Adrenal gland (tissue), 12 donors: ENCODE results near the gene FERMT3. TPM values are rescaled to one million over a fixed set of nuclear protein-coding genes. Genes with fewer than 3 reads are reported as not detected.

Experiments
- DNase-seq, 7 donors: peaks; one replicate each; pipeline ENCODE4 v3.0.0-alpha.2; 2019 to 2020
- H3K27ac ChIP-seq, 5 donors: fragments of 200-600 bp; sonication (generic) in 4 of 5; 1 replicate in 3 of 5; 2 replicates in 2 of 5; pipeline versions ENCODE4 v1.5.1 to v1.8.0; 2016 to 2020; ENCODE audit warnings: mild to moderate bottlenecking in 1 of 5
- H3K27me3 ChIP-seq: fragments of 200-600 bp; 2 replicates; pipeline ENCODE4 v1.8.0; 2021
- H3K36me3 ChIP-seq, 2 donors: fragments of 200-600 bp; replicated peaks in 1 of 2; 1 replicate in 1 of 2; 2 replicates in 1 of 2; pipeline versions ENCODE4 v1.5.1 to v1.8.0; 2018 to 2022
- H3K4me1 ChIP-seq, 2 donors: fragments of 200-600 bp; replicated peaks in 1 of 2; 1 replicate in 1 of 2; 2 replicates in 1 of 2; pipeline versions ENCODE4 v1.5.1 to v1.8.0; 2018 to 2021
- H3K4me3 ChIP-seq, 4 donors: fragments of 200-600 bp; sonication (generic) in 3 of 4; one replicate each; pipeline ENCODE4 v1.5.1; 2016 to 2018
- H3K9me3 ChIP-seq, 3 donors: fragments of 200-600 bp; sonication (generic) in 1 of 3; replicated peaks in 1 of 3; 1 replicate in 2 of 3; 2 replicates in 1 of 3; pipeline versions ENCODE4 v1.5.1 to v1.8.0; 2016 to 2021
- POLR2A ChIP-seq, 2 donors: fragments of 450-650 bp; IDR thresholded peaks; one replicate each; pipeline ENCODE4 v1.6.1; 2017; ENCODE audit warnings: antibody characterized with exemption in 2 of 2, mild to moderate bottlenecking in 2 of 2, moderate library complexity in 1 of 2
- WGBS, 4 donors: extraction: QIAGEN DNeasy Blood & Tissue Kit in 2 of 4; methylation state at CpG; one replicate each; pipeline versions ENCODE4 v1.1.5 to v1.1.7; 2013 to 2017; 5-methylcytosine and 5-hydroxymethylcytosine counted together
- intact Hi-C, 2 donors: fragments of 100-400 bp; cut with DNase I; formaldehyde crosslinking; loops; one replicate each; pipeline versions ENCODE4 v1.14.1 to v1.15.0; 2022 to 2023
- polyA plus RNA-seq, 3 donors: library from polyadenylated mRNA; stranded (reverse); fragments of 200-250 nt in 2 of 3; fragments of 350-450 nt in 1 of 3; fragmentation: Illumina TruSeq in 1 of 3; extraction: RNeasy Lipid Tissue Mini Kit (QIAGEN cat#74804) in 1 of 3; gene quantifications; one replicate each; pipeline ENCODE4 v1.2.3, GENCODE V29; 2013 to 2014
- total RNA-seq, 9 donors: library from RNA; depleted of rRNA in 4 of 9; stranded (reverse); fragments of >200 nt in 4 of 9; fragments of 120-200 nt in 1 of 9; fragmentation: NEBNext Ultra II Directional in 1 of 9; extraction: Animal tissue kit (Norgen Biotek cat#: 25700) in 1 of 9; gene quantifications; one replicate each; pipeline versions ENCODE4 v1.1.0 to v1.2.4, GENCODE V29; 2013 to 2023
- TF ChIP-seq, protein P1 (sequence below), 6 experiments: fragments of 450-650 bp in 4 of 6; fragments of 200-600 bp in 2 of 6; sonication (generic) in 1 of 6; IDR thresholded peaks; 1 replicate in 5 of 6; 2 replicates in 1 of 6; pipeline versions ENCODE4 v1.5.1 to v1.8.0; 2016 to 2021; ENCODE audit warnings: antibody characterized with exemption in 6 of 6, mild to moderate bottlenecking in 2 of 6, moderate library complexity in 1 of 6
- donor health status: healthy with polysubstance abuse.
- donor health status: Bipolar disorder and iron deficiency.
- donor health status: DM: yes; HTN: yes; CAD: no.
- donor health status: DM: no; HTN: no; CAD: no.
- donor health status: DM: no; HTN: no; CAD: no.
- donor health status: DM: yes; HTN: yes; CAD: no.

The FERMT3 gene
- total and polyA plus RNA-seq, 12 donors = 3.2 to 77.0 (median 33.7) TPM

DNA sequence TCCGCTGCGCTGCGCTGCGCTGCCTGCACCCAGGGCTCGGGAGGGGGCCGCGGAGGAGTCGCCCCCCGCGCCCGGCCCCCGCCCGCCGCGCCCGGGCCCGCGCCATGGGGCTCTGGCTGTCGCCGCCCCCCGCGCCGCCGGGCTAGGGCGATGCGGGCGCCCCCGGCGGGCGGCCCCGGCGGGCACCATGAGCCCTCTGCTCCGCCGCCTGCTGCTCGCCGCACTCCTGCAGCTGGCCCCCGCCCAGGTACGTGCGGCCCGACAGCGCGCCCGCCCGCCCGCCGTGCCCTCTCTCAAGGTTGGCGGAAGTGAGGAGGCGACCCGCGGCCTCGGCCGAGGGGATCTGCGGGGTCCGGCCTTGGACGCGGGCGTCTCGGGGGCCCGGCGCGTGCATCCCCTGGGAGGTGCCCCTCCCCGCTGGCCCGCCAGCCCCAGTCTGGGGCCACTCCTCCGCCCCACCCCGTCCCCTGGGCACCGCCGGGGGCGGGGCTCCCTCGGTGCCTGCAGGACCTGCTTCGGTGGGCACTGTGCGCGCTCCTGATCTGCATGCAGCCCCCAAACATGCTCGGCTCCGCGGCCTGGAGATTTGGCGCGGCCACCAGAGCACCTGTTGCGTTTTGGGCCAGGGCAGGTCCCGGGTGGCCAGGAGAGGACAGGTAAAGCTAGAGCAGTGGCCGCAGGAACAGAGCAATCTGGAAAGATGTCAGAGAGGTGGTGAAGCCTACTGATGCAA lies 28.3 kb downstream of the FERMT3 start:
- Histone ChIP-seq H3K27me3 (no peaks in the 10 kb centered on the region), H3K4me3 (peak overlapping the region; percentile 18 to 94 (median 72)), H3K9me3 (no peaks in the 10 kb centered on the region), H3K4me1 (peaks cover 5 to 34% of the 10 kb centered on the region in 2 donors), H3K36me3 (peaks cover 0 to 19% of the 10 kb centered on the region in 2 donors), H3K27ac (peak overlapping the region in 4 of 5 donors; percentile 57 to 92 (median 76))
- peak in 4 of 7 donors; percentile 52 to 69 (median 56) for DNase-seq
- intact Hi-C loops = no loop called here
- 1 to 7% (median 4%) methylated on average over 3 to 77 of the region's 80 CpGs for WGBS, 4 donors
- peak in 1 of 2 donors; percentile 14 for TF ChIP-seq POLR2A (IDR thresholded peaks at IDR 0.05)
- TF ChIP-seq, protein P1, sequence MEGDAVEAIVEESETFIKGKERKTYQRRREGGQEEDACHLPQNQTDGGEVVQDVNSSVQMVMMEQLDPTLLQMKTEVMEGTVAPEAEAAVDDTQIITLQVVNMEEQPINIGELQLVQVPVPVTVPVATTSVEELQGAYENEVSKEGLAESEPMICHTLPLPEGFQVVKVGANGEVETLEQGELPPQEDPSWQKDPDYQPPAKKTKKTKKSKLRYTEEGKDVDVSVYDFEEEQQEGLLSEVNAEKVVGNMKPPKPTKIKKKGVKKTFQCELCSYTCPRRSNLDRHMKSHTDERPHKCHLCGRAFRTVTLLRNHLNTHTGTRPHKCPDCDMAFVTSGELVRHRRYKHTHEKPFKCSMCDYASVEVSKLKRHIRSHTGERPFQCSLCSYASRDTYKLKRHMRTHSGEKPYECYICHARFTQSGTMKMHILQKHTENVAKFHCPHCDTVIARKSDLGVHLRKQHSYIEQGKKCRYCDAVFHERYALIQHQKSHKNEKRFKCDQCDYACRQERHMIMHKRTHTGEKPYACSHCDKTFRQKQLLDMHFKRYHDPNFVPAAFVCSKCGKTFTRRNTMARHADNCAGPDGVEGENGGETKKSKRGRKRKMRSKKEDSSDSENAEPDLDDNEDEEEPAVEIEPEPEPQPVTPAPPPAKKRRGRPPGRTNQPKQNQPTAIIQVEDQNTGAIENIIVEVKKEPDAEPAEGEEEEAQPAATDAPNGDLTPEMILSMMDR (IDR thresholded peaks at IDR 0.05) = peak in 1 of 6 experiments; percentile 21

DNA sequence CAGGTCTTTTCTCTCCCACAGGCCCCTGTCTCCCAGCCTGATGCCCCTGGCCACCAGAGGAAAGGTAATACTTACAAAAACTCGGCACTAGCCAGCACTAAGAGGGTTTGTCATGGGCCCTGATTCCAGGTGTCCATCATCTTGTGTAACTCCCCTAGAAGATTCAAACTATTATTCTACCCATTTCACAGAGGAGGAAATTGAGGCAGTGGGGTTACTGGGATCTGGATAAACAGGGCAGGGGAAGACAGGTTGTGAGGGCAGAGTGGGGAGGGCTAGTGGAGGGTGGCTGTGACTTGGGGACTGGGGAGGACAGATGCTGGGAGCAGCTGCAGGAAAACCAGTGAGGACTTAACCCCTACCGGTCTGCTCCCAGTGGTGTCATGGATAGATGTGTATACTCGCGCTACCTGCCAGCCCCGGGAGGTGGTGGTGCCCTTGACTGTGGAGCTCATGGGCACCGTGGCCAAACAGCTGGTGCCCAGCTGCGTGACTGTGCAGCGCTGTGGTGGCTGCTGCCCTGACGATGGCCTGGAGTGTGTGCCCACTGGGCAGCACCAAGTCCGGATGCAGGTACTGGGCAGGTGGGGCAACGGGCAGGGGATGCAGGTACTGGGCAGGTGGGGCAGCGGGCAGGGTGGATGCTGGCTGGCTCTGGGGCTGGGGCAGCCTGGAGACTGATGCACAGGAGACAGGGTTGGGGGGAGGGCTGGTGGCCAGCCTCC lies 29.1 kb downstream of the FERMT3 start:
- DNase-seq = peak in 3 of 7 donors; percentile 20 to 35 (median 28)
- Histone ChIP-seq H3K4me3 (peak overlapping the region in 2 of 4 donors; percentile 51 to 92), H3K27ac (peak overlapping the region in 3 of 5 donors; percentile 64 to 92 (median 89)), H3K4me1 (peaks cover 12 to 40% of the 10 kb centered on the region in 2 donors), H3K36me3 (peaks cover 0 to 19% of the 10 kb centered on the region in 2 donors), H3K27me3 (no peaks in the 10 kb centered on the region), H3K9me3 (no peaks in the 10 kb centered on the region)
- WGBS, 4 donors = 44 to 66% (median 54%) methylated on average over 1 to 12 of the region's 12 CpGs
- TF ChIP-seq, protein P1 (IDR thresholded peaks at IDR 0.05) = no peak
- intact Hi-C loops = no loop called here

DNA sequence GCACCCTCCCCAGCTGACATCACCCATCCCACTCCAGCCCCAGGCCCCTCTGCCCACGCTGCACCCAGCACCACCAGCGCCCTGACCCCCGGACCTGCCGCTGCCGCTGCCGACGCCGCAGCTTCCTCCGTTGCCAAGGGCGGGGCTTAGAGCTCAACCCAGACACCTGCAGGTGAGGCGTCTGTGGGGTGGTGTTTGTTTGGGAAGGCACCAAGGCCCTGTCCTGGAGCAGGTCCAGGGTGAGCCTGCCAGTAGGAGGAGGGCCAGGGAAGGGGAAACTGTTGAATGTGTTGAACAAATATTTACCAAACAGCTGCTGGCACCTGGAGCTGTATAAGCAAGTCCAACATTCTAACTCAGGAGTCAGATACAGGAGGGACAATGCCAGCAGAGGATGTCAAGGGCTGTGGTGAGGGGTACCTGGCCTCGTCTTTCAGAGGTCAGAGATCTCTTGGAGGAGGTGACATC lies 31.0 kb downstream of the FERMT3 start:
- 68 to 84% (median 78%) methylated on average over 12 of the region's 12 CpGs for WGBS, 4 donors

More for the DNA sequence above, 31.0 kb downstream of the FERMT3 start:
- Histone ChIP-seq H3K9me3 (no peaks in the 10 kb centered on the region), H3K4me1 (peaks cover 15 to 36% of the 10 kb centered on the region in 2 donors), H3K36me3 (peaks cover 0 to 19% of the 10 kb centered on the region in 2 donors), H3K4me3 (no peak overlapping the region), H3K27me3 (no peaks in the 10 kb centered on the region), H3K27ac (no peak overlapping the region)
- no peak for TF ChIP-seq POLR2A (IDR thresholded peaks at IDR 0.05)
- TF ChIP-seq, protein P1 (IDR thresholded peaks at IDR 0.05) = no peak
- intact Hi-C loops = no loop called here
- DNase-seq = peak in 1 of 7 donors; percentile 18
